RPMI7951 (cell line): Measurements from ENCODE around the gene CENPB. TPM values are rescaled to one million over a fixed set of nuclear protein-coding genes. Genes with fewer than 3 reads are reported as not detected.

ENCODE experiments used
- DNase-seq: peaks from one replicate; pipeline ENCODE4 v3.0.0-alpha.2; 2012; ENCODE audit warnings: low read depth
- total RNA-seq: library from RNA; depleted of rRNA; stranded (reverse); fragments of >200 nt; shearing (Covaris generic); gene quantifications from 2 replicates; pipeline ENCODE4 v1.2.3, GENCODE V29; 2014; rRNA removed

The CENPB gene
- total RNA-seq, 1 experiment from 2014 or later, result 65.2 TPM

GRCh38 chr20:3749087-3749688, 37.4 kb downstream of the CENPB start:
- DNase-seq, result no peak

- DNase-seq, result no peak
Observed at GRCh38 chr20:3748073-3748472, 38.5 kb downstream of the CENPB start.

GRCh38 chr20:3747471-3747870, 39.1 kb downstream of the CENPB start:
- DNase-seq, result no peak

GRCh38 chr20:3745686-3746173, 40.8 kb downstream of the CENPB start:
- no peak for DNase-seq

GRCh38 chr20:3744806-3745685, 41.5 kb downstream of the CENPB start:
- peak; percentile 89 for DNase-seq

GRCh38 chr20:3744037-3744436, 42.5 kb downstream of the CENPB start:
- no peak for DNase-seq

DNA sequence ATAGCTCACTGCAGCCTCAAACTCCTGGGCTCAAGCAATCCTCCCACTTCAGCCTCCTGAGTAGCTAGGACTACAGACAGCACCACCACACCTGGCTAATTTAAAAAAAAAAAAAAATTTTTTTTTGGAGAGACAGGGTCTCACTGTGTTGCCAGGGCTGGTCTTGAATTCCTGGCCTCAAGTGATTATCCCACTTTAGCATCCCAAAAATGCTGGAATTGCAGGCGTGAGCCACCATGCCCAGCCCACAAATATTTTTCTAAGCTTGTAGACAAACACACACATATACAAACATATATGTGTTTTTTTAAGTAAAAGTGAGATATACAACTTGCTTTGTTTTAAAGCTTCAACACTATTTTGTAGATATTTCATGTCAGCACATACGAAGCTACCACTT, 43.3 kb downstream of the CENPB start:
- DNase-seq, result no peak

- no peak for DNase-seq
Observed at GRCh38 chr20:3741836-3742458, 44.6 kb downstream of the CENPB start.

GRCh38 chr20:3740615-3741301, 45.8 kb downstream of the CENPB start:
- DNase-seq, result no peak

DNA sequence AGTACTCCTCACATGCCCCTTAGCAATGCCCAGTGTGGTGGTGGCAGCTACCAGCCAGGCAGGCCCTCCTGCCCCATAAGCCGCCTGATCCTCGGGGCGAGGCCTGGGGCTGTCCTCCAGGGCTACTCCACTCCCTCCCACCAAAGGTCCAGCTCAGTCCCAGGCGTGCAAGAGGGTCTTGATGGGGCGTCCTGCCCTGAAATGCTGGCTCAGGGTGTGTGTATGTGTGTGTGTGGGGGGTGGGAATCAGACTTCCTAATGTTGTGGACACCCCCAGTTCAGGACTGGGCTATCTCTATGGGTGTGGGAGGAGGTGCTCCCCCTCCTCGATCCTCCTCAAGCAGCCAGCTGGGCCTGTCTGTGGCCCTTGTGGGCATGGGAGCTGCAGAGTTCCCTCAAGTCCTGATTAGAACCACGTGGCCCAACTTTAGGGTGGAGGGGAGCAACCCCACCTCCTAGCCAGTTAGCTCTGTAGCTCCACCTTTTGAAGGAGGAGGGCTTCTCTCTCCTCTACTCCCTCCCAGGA, 46.6 kb downstream of the CENPB start:
- no peak for DNase-seq

DNA sequence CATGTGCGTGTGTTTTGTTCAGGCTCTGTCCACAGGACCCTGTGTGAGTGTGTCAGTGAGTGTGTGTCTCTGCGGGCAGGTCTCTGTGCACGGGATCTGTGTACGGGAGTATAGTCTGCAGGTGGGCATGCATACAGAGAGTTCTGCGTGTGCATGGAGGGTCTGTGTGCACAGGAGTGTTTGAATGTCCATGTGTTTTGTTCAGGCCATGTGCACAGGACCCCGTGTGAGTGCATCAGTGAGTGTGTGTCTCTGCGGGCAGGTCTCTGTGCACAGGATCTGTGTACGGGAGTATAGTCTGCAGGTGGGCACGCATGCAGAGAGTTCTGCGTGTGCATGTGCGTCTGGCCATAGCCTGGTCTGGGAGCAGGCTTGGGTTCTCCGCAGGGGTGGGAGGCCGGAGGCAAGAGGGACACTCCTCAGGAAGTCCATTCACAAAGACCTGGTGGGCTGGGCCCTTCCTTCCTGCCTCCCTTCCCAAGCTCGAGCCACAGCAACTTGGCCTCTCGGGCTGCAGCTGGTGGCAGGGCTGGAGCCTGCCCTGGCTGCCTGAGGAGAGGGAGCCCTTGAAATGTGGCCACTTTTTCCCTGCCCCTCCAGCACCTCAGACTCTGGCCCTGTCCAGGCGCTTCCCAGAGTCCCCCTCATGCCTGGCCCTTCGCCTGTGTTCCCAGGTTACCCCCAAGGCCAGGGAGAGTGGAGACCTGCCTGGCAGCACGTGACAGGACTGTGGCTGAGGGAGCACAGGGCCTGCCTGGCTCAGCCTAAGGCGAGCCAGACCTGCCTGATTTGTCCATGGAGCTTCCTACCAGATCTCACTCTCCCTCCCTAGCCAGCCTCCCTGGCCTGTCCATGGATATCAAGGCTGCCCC, 47.2 kb downstream of the CENPB start:
- no peak for DNase-seq

- DNase-seq, result no peak
Observed at GRCh38 chr20:3738111-3739053, 48.2 kb downstream of the CENPB start.

GRCh38 chr20:3735768-3736167, 50.8 kb downstream of the CENPB start:
- no peak for DNase-seq

DNA sequence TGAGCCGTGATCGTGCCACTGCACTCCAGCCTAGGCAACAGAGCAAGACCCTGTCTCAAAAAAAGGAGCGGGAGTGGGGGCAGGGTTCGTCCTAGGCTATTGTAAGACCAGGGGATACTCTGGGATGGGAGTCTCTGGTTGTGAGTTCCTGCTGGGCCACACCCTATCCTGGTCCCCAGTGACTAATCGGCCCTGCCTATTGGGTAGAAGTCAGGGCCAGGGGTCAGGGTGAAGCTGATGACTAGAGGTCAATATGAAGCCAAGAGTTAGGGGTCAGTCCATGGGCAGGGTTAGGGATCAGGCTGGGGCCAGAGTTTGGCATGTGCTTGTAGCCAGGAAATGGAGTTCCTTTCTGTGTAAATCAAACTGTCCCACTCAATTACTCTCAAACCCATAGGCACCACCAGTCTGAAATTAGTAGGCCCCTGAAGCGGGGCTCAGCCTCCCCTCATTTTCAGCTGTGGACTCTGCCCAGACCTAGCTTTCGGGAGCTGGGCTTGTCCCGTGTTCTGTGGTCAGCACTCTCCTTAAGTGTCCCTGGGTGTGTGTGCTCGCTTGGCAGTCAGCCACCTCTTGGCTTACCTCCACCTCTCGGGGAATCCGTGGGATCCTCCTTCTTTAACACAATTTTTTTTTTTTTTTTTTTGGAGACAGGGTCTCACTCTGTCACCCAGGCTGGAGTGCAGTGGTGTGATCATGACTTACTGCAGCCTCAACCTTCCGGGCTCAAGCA, 52.3 kb downstream of the CENPB start:
- no peak for DNase-seq

Other genes starting within 250 kb of the CENPB start
- gene GFRA4, start 123.3 kb downstream of the CENPB start, total RNA-seq, result not detected in 2 replicates
- gene ADAM33, start 104.7 kb downstream of the CENPB start, total RNA-seq, result 3.0 and 3.6 TPM in 2 replicates
- not detected in 2 replicates for gene SIGLEC1, start 74.1 kb downstream of the CENPB start, total RNA-seq
- gene HSPA12B, start 54.1 kb downstream of the CENPB start, total RNA-seq, result not detected in 2 replicates
- gene ADISSP, start 19.0 kb downstream of the CENPB start, total RNA-seq, result 52.7 and 73.8 TPM in 2 replicates
- 0.78 TPM in 1 of 2 replicates, not detected in the other for gene SPEF1, start 5.3 kb downstream of the CENPB start, total RNA-seq
- gene CDC25B, start 9.6 kb upstream of the CENPB start, total RNA-seq, result 133 and 136 TPM in 2 replicates
- 28.5 and 29.7 TPM in 2 replicates for gene AP5S1, start 33.8 kb upstream of the CENPB start, total RNA-seq
- gene MAVS, start 60.1 kb upstream of the CENPB start, total RNA-seq, result 19.3 and 23.4 TPM in 2 replicates
- 60.7 and 79.3 TPM in 2 replicates for gene PANK2, start 102.6 kb upstream of the CENPB start, total RNA-seq
- 25.1 and 26.3 TPM in 2 replicates for gene RNF24, start 228.8 kb upstream of the CENPB start, total RNA-seq